Measurements from ENCODE around the gene STAMBPL1. TPM values are rescaled to one million over a fixed set of nuclear protein-coding genes. Genes with fewer than 3 reads are reported as not detected.
"Not testable (repeated sequence)": the region's sequence is repeated elsewhere in the genome, so short reads cannot be mapped to it uniquely, and the experiment has no call there.

Gene STAMBPL1
- total RNA-seq, 1 donor, result 35.3 TPM

- peak; percentile 78 for TF ChIP-seq CTCF (IDR thresholded peaks at IDR 0.05; ENCODE audit: insufficient read depth, low read length)
- DNase-seq (ENCODE audit: low read depth), result peak; percentile 93
- H3K4me3 ChIP-seq (ENCODE audit: low read depth, low read length), result no peak overlapping the region
Observed at GRCh38 chr10:88835096-88835909, 44.7 kb upstream of the STAMBPL1 start.

GRCh38 chr10:88835910-88836221 lies 44.2 kb upstream of the STAMBPL1 start:
- H3K4me3 ChIP-seq (ENCODE audit: low read depth, low read length), result no peak overlapping the region
- TF ChIP-seq CTCF (IDR thresholded peaks at IDR 0.05; ENCODE audit: insufficient read depth, low read length), result no peak
- no peak for DNase-seq (ENCODE audit: low read depth)

GRCh38 chr10:88837632-88838031 lies 42.4 kb upstream of the STAMBPL1 start:
- DNase-seq (ENCODE audit: low read depth), result peak; percentile 19
- H3K4me3 ChIP-seq (ENCODE audit: low read depth, low read length), result not testable (repeated sequence)

GRCh38 chr10:88838766-88839350 lies 41.2 kb upstream of the STAMBPL1 start:
- TF ChIP-seq CTCF (IDR thresholded peaks at IDR 0.05; ENCODE audit: insufficient read depth, low read length), result no peak
- no peak for DNase-seq (ENCODE audit: low read depth)
- no peak overlapping the region for H3K4me3 ChIP-seq (ENCODE audit: low read depth, low read length)

GRCh38 chr10:88840104-88840503 lies 39.9 kb upstream of the STAMBPL1 start:
- no peak for DNase-seq (ENCODE audit: low read depth)
- no peak for TF ChIP-seq CTCF (IDR thresholded peaks at IDR 0.05; ENCODE audit: insufficient read depth, low read length)
- H3K4me3 ChIP-seq (ENCODE audit: low read depth, low read length), result no peak overlapping the region

GRCh38 chr10:88840881-88841280 lies 39.2 kb upstream of the STAMBPL1 start:
- no peak for DNase-seq (ENCODE audit: low read depth)
- no peak for TF ChIP-seq CTCF (IDR thresholded peaks at IDR 0.05; ENCODE audit: insufficient read depth, low read length)
- no peak overlapping the region for H3K4me3 ChIP-seq (ENCODE audit: low read depth, low read length)

GRCh38 chr10:88841316-88842111 lies 38.5 kb upstream of the STAMBPL1 start:
- TF ChIP-seq CTCF (IDR thresholded peaks at IDR 0.05; ENCODE audit: insufficient read depth, low read length), result no peak
- H3K4me3 ChIP-seq (ENCODE audit: low read depth, low read length), result no peak overlapping the region
- DNase-seq (ENCODE audit: low read depth), result no peak

All from fibroblast of the aortic adventitia (primary cell).